ENCODE data around the gene OPHN1. TPM values are rescaled to one million over a fixed set of nuclear protein-coding genes. Genes with fewer than 3 reads are reported as not detected.

OPHN1 gene
- total RNA-seq, 1 donor from 2014 or later, result 7.8 TPM

DNA sequence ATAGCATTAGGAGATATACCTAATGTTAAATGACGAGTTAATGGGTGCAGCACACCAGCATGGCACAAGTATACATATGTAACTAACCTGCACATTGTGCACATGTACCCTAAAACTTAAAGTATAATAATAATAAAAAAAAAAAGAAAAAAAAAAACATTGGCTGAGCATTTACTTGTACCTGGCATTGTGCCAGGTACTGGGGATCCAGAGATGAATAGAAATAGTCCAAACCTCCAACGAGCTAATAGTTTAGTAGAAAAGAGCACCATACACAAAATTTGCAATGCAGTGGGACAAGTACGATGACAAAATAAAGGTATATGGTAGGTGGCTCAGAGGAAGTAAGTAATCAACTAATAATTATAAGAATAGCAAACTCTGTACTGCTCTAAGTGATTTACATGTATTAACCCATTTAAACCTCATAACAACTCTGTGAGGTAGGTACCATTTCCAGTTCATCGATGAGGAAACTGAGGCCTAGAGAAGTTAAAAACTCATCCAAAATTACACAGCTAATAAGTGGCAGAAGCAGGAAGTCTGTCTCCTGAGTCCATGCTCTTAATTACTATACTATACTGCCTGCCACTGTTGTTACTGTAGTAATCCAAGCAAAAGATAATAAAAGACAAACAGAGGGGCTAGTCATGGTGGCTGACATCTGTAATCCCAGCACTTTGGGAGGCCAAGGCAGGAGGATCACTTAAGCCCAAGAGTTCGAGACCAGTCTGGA, 319.3 kb downstream of the OPHN1 start:
- Mint-ChIP-seq H3K27me3 (ENCODE audit: unreplicated experiment) (no peaks in the 10 kb centered on the region), H3K9me3 (ENCODE audit: unreplicated experiment) (no peaks in the 10 kb centered on the region), H3K27ac (ENCODE audit: unreplicated experiment) (no peak overlapping the region), H3K4me3 (ENCODE audit: unreplicated experiment) (no peak overlapping the region), H3K4me1 (ENCODE audit: low read depth, unreplicated experiment) (peaks cover 5% of the 10 kb centered on the region), H3K36me3 (ENCODE audit: unreplicated experiment) (no peaks in the 10 kb centered on the region)
- no peak for DNase-seq
- TF ChIP-seq, protein P1, sequence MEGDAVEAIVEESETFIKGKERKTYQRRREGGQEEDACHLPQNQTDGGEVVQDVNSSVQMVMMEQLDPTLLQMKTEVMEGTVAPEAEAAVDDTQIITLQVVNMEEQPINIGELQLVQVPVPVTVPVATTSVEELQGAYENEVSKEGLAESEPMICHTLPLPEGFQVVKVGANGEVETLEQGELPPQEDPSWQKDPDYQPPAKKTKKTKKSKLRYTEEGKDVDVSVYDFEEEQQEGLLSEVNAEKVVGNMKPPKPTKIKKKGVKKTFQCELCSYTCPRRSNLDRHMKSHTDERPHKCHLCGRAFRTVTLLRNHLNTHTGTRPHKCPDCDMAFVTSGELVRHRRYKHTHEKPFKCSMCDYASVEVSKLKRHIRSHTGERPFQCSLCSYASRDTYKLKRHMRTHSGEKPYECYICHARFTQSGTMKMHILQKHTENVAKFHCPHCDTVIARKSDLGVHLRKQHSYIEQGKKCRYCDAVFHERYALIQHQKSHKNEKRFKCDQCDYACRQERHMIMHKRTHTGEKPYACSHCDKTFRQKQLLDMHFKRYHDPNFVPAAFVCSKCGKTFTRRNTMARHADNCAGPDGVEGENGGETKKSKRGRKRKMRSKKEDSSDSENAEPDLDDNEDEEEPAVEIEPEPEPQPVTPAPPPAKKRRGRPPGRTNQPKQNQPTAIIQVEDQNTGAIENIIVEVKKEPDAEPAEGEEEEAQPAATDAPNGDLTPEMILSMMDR (IDR thresholded peaks at IDR 0.05; ENCODE audit: partially characterized antibody, unreplicated experiment), result no peak

GRCh38 chrX:68112321-68112720, 321.0 kb downstream of the OPHN1 start:
- no peaks in the 10 kb centered on the region for H3K36me3 Mint-ChIP-seq (ENCODE audit: unreplicated experiment)
- no peaks in the 10 kb centered on the region for H3K9me3 Mint-ChIP-seq (ENCODE audit: unreplicated experiment)
- TF ChIP-seq, protein P1 (IDR thresholded peaks at IDR 0.05; ENCODE audit: partially characterized antibody, unreplicated experiment), result no peak
- no peak for DNase-seq
- peaks cover 5% of the 10 kb centered on the region for H3K4me1 Mint-ChIP-seq (ENCODE audit: low read depth, unreplicated experiment)
- H3K27ac Mint-ChIP-seq (ENCODE audit: unreplicated experiment), result no peak overlapping the region
- H3K27me3 Mint-ChIP-seq (ENCODE audit: unreplicated experiment), result no peaks in the 10 kb centered on the region
- H3K4me3 Mint-ChIP-seq (ENCODE audit: unreplicated experiment), result no peak overlapping the region

DNA sequence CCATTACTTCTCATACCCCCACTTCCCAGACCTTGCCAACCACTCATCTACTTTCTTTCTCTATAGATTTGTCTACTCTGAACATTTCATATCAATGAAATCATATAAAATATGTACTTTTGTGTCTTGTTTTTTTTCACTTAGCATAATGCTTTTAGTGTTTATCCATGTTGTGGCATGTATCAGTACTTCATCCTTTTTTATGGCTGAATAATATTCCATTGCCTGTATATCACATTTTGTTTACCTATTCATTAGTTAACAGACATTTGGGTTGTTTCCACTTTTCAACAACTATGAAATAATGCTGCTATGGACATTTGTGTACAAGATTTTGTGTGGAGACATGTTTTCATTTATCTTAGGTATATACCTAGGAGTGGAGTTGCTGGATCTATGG, 324.1 kb downstream of the OPHN1 start:
- Mint-ChIP-seq H3K4me1 (ENCODE audit: low read depth, unreplicated experiment) (peaks cover 2% of the 10 kb centered on the region), H3K36me3 (ENCODE audit: unreplicated experiment) (no peaks in the 10 kb centered on the region), H3K27ac (ENCODE audit: unreplicated experiment) (no peak overlapping the region), H3K9me3 (ENCODE audit: unreplicated experiment) (no peaks in the 10 kb centered on the region), H3K4me3 (ENCODE audit: unreplicated experiment) (no peak overlapping the region), H3K27me3 (ENCODE audit: unreplicated experiment) (no peaks in the 10 kb centered on the region)
- no peak for DNase-seq
- TF ChIP-seq, protein P1 (IDR thresholded peaks at IDR 0.05; ENCODE audit: partially characterized antibody, unreplicated experiment), result no peak

DNA sequence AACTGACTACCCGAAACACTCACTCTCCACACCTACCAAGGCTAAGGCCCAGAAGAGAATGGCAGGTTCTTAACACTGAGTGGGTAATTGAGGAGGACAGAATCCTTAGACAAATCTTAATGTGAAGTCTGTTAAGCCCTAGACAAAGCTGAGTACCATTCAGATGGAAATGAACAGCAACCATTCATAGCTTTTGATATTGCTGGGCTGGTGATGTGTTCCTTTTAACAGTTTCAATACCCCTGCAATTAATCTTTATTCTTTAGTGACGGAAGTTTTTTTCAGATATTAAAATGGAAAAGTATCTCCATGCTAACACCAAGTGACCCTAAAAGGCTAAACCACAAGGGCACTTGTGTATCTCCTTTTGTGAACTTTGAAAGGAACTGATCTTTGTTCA, 334.9 kb downstream of the OPHN1 start:
- H3K27me3 Mint-ChIP-seq (ENCODE audit: unreplicated experiment), result peaks cover 2% of the 10 kb centered on the region
- no peaks in the 10 kb centered on the region for H3K36me3 Mint-ChIP-seq (ENCODE audit: unreplicated experiment)
- peaks cover 1% of the 10 kb centered on the region for H3K9me3 Mint-ChIP-seq (ENCODE audit: unreplicated experiment)
- H3K4me3 Mint-ChIP-seq (ENCODE audit: unreplicated experiment), result no peak overlapping the region
- no peak for DNase-seq
- no peak overlapping the region for H3K27ac Mint-ChIP-seq (ENCODE audit: unreplicated experiment)
- no peaks in the 10 kb centered on the region for H3K4me1 Mint-ChIP-seq (ENCODE audit: low read depth, unreplicated experiment)
- TF ChIP-seq, protein P1 (IDR thresholded peaks at IDR 0.05; ENCODE audit: partially characterized antibody, unreplicated experiment), result no peak

GRCh38 chrX:68090266-68090665, 343.0 kb downstream of the OPHN1 start:
- Mint-ChIP-seq H3K9me3 (ENCODE audit: unreplicated experiment) (no peaks in the 10 kb centered on the region), H3K4me3 (ENCODE audit: unreplicated experiment) (no peak overlapping the region), H3K4me1 (ENCODE audit: low read depth, unreplicated experiment) (no peaks in the 10 kb centered on the region), H3K27ac (ENCODE audit: unreplicated experiment) (no peak overlapping the region), H3K27me3 (ENCODE audit: unreplicated experiment) (peaks cover 2% of the 10 kb centered on the region), H3K36me3 (ENCODE audit: unreplicated experiment) (no peaks in the 10 kb centered on the region)
- TF ChIP-seq, protein P1 (IDR thresholded peaks at IDR 0.05; ENCODE audit: partially characterized antibody, unreplicated experiment), result no peak
- DNase-seq, result no peak
